CD4-positive, alpha-beta T cell treated with Interleukin-4 for 4 hours (primary cell): Measurements from ENCODE around the gene IGFN1.
"Not testable (repeated sequence)": the region's sequence is repeated elsewhere in the genome, so short reads cannot be mapped to it uniquely, and the experiment has no call there.

ENCODE experiments used
- DNase-seq: peaks from one replicate; pipeline ENCODE4 v3.0.0-alpha.2; 2020

IGFN1 gene

GRCh38 chr1:201190624-201191051 lies at the start of gene IGFN1:
Gene IGFN1 (plus strand): TSS chr1:201190824. CDS start chr1:201193294, 2,470 bp downstream.
- DNase-seq, result no peak

GRCh38 chr1:201140941-201141260 lies 49.7 kb upstream of the IGFN1 start:
- DNase-seq, result no peak

- no peak for DNase-seq
Observed at GRCh38 chr1:201141418-201141817, 49.2 kb upstream of the IGFN1 start.

- no peak for DNase-seq
Observed at GRCh38 chr1:201142011-201142848, 48.4 kb upstream of the IGFN1 start.

GRCh38 chr1:201142849-201143725 lies 47.5 kb upstream of the IGFN1 start:
- DNase-seq, result no peak

GRCh38 chr1:201143726-201144635 lies 46.6 kb upstream of the IGFN1 start:
- no peak for DNase-seq

- no peak for DNase-seq
Observed at GRCh38 chr1:201144701-201145100, 45.9 kb upstream of the IGFN1 start.

- DNase-seq, result no peak
Observed at GRCh38 chr1:201145132-201145531, 45.5 kb upstream of the IGFN1 start.

- no peak for DNase-seq
Observed at GRCh38 chr1:201145816-201146215, 44.8 kb upstream of the IGFN1 start.

- DNase-seq, result no peak
Observed at GRCh38 chr1:201146626-201147390, 43.8 kb upstream of the IGFN1 start.

GRCh38 chr1:201147396-201148015 lies 43.1 kb upstream of the IGFN1 start:
- no peak for DNase-seq

- peak; percentile 19 for DNase-seq
Observed at GRCh38 chr1:201149400-201149799, 41.2 kb upstream of the IGFN1 start.

GRCh38 chr1:201153474-201154388 lies 36.9 kb upstream of the IGFN1 start:
- no peak for DNase-seq

GRCh38 chr1:201154389-201155165 lies 36.0 kb upstream of the IGFN1 start, which contains the start of gene TMEM9:
Gene TMEM9 (minus strand): TSS chr1:201154474. CDS start chr1:201153923, 551 bp downstream.
- DNase-seq, result peak; percentile 96

- DNase-seq, result no peak
Observed at GRCh38 chr1:201155354-201155753, 35.3 kb upstream of the IGFN1 start.

- DNase-seq, result no peak
Observed at GRCh38 chr1:201156346-201156745, 34.3 kb upstream of the IGFN1 start.

GRCh38 chr1:201156819-201157218 lies 33.8 kb upstream of the IGFN1 start:
- DNase-seq, result no peak

- DNase-seq, result no peak
Observed at GRCh38 chr1:201157949-201158348, 32.7 kb upstream of the IGFN1 start.

GRCh38 chr1:201163036-201163435 lies 27.6 kb upstream of the IGFN1 start:
- DNase-seq, result not testable (repeated sequence)
